LNCAP (cell line): Measurements from ENCODE around the gene NANOS1.

ENCODE experiments used
- TF ChIP-seq, protein P1 (sequence below): fragments of 450-650 bp; IDR thresholded peaks from 2 replicates; pipeline ENCODE4 v1.5.1; 2017; ENCODE audit warnings: mild to moderate bottlenecking

The NANOS1 gene

DNA sequence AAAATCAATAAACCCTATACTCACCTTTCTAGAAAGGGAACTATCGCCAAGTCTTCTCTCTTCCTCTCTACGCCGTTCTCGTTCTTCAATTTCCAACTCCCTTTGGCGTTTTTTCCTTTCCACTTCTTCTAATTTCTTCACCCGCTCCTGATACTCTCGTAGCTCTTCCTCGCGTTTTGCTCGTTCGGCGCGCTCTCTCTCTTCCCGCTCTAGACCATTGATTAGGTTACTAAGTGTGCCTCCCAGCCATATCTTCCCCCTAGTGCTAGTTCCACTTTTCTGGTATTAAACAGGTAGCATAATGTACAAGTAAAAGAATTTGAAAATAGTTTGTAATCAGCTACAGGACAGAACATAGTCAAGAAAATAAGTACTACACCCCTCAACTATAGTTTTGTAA, 20.3 kb downstream of the NANOS1 start:
- TF ChIP-seq, protein P1, sequence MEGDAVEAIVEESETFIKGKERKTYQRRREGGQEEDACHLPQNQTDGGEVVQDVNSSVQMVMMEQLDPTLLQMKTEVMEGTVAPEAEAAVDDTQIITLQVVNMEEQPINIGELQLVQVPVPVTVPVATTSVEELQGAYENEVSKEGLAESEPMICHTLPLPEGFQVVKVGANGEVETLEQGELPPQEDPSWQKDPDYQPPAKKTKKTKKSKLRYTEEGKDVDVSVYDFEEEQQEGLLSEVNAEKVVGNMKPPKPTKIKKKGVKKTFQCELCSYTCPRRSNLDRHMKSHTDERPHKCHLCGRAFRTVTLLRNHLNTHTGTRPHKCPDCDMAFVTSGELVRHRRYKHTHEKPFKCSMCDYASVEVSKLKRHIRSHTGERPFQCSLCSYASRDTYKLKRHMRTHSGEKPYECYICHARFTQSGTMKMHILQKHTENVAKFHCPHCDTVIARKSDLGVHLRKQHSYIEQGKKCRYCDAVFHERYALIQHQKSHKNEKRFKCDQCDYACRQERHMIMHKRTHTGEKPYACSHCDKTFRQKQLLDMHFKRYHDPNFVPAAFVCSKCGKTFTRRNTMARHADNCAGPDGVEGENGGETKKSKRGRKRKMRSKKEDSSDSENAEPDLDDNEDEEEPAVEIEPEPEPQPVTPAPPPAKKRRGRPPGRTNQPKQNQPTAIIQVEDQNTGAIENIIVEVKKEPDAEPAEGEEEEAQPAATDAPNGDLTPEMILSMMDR, result no peak

DNA sequence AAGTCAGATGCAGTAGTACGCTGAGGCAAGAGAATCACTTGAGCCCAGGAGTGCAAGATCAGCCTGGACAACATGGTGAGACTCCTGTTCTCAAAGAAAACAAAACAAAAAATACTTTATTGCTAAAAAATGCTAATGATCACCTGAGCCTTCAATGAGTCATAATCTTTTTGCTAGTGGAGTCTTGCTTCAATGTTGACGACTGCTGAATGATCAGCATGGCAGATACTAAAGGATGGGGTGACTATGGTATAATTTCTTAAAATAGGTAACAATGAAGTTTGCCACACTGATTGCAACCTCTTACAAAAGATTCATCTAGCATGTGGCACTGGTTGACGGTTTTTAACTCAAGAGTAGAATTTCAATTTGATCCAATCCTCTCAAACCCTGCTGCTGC, 22.3 kb downstream of the NANOS1 start:
- TF ChIP-seq, protein P1, result no peak

DNA sequence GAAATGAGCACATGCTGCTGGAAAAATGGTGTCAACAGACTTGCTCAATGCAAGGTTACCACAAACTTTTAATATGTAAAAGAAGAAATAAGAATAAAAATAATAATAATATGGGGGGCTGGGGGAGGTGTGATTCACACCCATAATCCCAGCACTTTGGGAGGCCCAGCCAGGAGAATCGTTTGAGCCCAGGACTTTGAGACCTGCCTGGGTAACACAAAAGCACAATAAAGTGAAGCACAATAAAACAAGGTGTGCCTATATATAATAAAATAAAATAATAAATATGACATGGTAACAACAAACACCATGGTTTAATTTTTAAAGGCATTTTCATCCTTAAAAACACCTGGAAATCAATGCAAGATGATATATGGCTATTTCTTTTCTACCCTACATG, 26.0 kb downstream of the NANOS1 start:
- TF ChIP-seq, protein P1, result no peak

DNA sequence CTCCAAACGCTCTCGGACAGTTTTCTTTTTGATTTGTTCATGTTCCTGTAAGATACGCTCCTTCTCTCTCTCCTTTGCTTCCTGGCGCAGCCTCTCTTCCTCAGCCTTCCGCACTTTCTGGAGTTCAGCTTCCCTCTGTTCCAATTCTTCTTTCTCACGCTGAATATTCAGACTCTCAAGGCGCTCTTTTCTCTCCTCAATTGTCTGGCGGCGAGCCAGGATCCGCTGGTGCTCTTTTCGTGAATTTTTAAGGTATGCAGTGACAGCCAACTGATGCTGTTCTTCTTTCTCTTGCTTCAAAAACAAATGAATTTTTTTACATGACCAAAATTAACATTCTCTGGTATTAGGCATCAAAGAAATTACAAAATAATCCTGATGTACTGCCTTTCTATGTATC, 28.5 kb downstream of the NANOS1 start:
- TF ChIP-seq, protein P1, result no peak

DNA sequence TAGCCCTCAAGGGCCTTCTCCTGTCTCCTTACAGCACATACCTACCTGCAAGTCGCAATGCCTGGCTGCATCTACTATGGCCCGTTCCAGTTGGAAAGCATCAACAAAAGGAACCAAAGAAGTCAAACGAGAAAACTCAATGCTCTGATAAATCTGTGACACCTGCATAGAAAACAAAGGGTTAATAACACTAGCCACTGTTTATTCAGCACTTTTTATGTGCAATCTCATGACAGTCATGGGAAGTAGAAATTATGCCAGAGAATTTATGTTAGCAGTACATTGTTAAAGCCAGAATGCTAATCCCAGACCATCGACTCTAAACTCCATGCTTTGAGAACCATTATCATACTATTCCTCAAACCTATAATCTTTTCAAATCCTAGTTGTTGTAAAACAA, 30.0 kb downstream of the NANOS1 start:
- TF ChIP-seq, protein P1, result no peak

DNA sequence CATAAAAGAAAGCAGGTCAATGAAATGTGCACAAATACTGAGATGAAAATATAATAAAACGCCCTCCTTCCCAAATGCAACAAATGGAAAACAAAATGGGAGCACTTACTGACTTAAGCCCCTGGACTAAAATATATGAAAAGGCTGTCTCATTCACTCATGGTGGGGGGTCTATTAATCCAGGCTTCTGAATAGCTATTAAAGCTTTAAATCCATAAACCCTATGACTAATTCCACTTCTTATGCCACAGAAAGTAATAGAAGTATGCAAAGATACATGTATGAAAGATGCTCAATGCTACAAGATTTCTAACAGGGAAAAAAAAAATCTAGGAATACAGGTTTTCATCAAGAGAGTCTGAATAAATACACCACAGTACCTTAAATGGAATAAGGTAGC, 30.6 kb downstream of the NANOS1 start:
- TF ChIP-seq, protein P1, result no peak

DNA sequence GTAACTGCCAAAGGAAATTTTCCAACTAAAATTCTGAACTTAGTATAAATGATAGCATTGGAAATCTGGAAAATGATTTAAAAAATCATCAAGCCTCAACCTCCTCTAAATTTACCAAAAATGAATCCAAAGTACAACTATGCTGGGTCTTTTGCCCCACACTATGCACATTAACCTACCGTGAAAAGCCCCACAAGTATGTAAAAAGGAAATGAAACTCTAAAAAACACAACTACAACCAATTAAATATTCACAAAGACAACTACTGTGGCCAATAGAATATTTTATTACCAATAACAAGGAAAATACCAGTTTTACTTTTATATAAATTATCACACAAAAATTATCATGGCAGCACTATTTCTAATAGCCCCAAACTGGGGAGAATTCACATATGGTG, 31.8 kb downstream of the NANOS1 start:
- TF ChIP-seq, protein P1, result no peak

DNA sequence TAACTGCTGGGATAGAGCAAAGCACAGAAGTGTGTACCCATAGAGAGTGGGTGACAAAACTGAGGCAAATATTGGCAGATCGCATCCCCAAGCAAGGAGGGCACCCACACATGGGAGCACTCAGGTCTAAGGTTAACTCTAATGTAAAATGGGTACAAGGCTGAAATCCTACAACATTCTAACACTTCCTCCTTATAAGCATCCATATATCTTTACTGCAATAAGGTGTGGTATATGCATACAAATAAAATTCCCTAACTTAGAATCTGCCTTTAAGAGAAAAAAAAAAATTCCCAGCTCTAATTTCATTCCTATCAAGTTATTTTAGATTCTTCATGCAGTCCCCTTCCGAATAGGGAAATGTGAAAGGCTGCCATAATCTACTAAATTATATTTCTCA, 32.4 kb downstream of the NANOS1 start:
- TF ChIP-seq, protein P1, result no peak
